HG03457 (cell line): ENCODE measurements around the gene TCFL5.
A peak's percentile ranks its signal among the peaks of the same experiment; 100 is the strongest.

Source experiments
- ATAC-seq: cut with Tn5 transposase; IDR thresholded peaks from one replicate; pipeline ENCODE4 v1.9.1; 2021; ENCODE audit warnings: moderate number of reproducible peaks; ENCODE audit not compliant: unreplicated experiment

TCFL5 gene

GRCh38 chr20:62837790-62838127 lies 23.9 kb downstream of the TCFL5 start:
- ATAC-seq = peak; percentile 6

- no peak for ATAC-seq
Measured at GRCh38 chr20:62836967-62837490, 24.6 kb downstream of the TCFL5 start.

GRCh38 chr20:62835931-62836861 lies 25.4 kb downstream of the TCFL5 start:
- ATAC-seq = no peak

- no peak for ATAC-seq
Measured at GRCh38 chr20:62834967-62835730, 26.5 kb downstream of the TCFL5 start.

GRCh38 chr20:62832951-62833391 lies 28.7 kb downstream of the TCFL5 start:
- ATAC-seq = peak; percentile 13

- ATAC-seq = peak; percentile 47
Measured at GRCh38 chr20:62832212-62832922, 29.3 kb downstream of the TCFL5 start.

GRCh38 chr20:62831854-62832211 lies 29.8 kb downstream of the TCFL5 start:
- ATAC-seq = no peak

GRCh38 chr20:62831361-62831788 lies 30.2 kb downstream of the TCFL5 start:
- no peak for ATAC-seq

- no peak for ATAC-seq
Measured at GRCh38 chr20:62830821-62831220, 30.8 kb downstream of the TCFL5 start.

GRCh38 chr20:62830251-62830650 lies 31.4 kb downstream of the TCFL5 start:
- no peak for ATAC-seq

- no peak for ATAC-seq
Measured at GRCh38 chr20:62829231-62830230, 32.1 kb downstream of the TCFL5 start.

- ATAC-seq = no peak
Measured at GRCh38 chr20:62828511-62829230, 33.0 kb downstream of the TCFL5 start.

- ATAC-seq = no peak
Measured at GRCh38 chr20:62828051-62828450, 33.6 kb downstream of the TCFL5 start.

- ATAC-seq = no peak
Measured at GRCh38 chr20:62827311-62828038, 34.1 kb downstream of the TCFL5 start.

- ATAC-seq = no peak
Measured at GRCh38 chr20:62826646-62827310, 34.8 kb downstream of the TCFL5 start.

- ATAC-seq = no peak
Measured at GRCh38 chr20:62825986-62826645, 35.5 kb downstream of the TCFL5 start.

GRCh38 chr20:62825333-62825985 lies 36.2 kb downstream of the TCFL5 start:
- ATAC-seq = no peak
